HUES64 (cell line): ENCODE measurements around the gene SAMD8.

Source experiments
- H3K27ac ChIP-seq: 2 replicates; pipeline ENCODE4 v1.7.0; 2013; ENCODE audit warnings: low read depth, low read length, inconsistent platforms
- H3K27me3 ChIP-seq: 2 replicates; pipeline ENCODE4 v1.6.1; 2013; ENCODE audit warnings: mild to moderate bottlenecking, low read length; ENCODE audit not compliant: insufficient read depth
- H3K36me3 ChIP-seq: 2 replicates; pipeline ENCODE4 v1.6.1; 2013; ENCODE audit warnings: mild to moderate bottlenecking, low read length; ENCODE audit not compliant: insufficient read depth
- H3K4me1 ChIP-seq: 2 replicates; pipeline ENCODE4 v1.6.1; 2013; ENCODE audit warnings: mild to moderate bottlenecking, low read length, moderate library complexity; ENCODE audit not compliant: insufficient read depth
- H3K4me3 ChIP-seq: 2 replicates; pipeline ENCODE4 v1.5.1; 2013; ENCODE audit warnings: mild to moderate bottlenecking, low read length, moderate library complexity
- H3K9ac ChIP-seq: 2 replicates; pipeline ENCODE4 v1.6.1; 2013; ENCODE audit warnings: mild to moderate bottlenecking, low read depth, low read length
- H3K9me3 ChIP-seq: 2 replicates; pipeline ENCODE4 v1.6.1; 2013; ENCODE audit warnings: low read depth, low read length; ENCODE audit not compliant: insufficient read depth
- WGBS: fragments of 150-250, 120-280 bp; methylation state at CpG from one replicate; pipeline ENCODE4 v1.1.7; 2013; ENCODE audit warnings: missing lambda C conversion rate; 5-methylcytosine and 5-hydroxymethylcytosine counted together

SAMD8 gene

DNA sequence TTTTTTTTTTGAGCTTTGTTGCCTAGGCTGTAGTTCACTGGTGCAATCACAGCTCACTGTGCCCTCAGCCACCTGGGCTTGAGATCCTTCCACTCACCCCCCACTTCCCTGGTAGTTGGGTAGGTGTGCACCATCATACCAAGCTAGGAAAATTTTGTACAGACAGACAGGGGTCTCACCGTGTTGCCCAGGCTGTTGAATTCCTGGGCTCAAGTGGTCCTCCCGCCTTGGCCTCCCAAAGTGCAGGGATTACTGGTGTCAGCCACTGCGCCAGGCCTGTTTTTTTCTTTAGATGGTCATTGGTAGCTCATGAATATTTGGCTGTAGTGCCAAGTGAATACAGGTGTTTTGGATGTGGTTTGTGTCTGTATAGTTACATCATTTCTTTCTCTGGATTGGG lies 116.8 kb downstream of the SAMD8 start:
- 89% methylated on average over 3 of the region's 3 CpGs for WGBS
- peak overlapping the region; percentile 15; the same call in 1 of the 2 replicates for H3K27ac ChIP-seq
- no peak overlapping the region for H3K4me3 ChIP-seq
- H3K9ac ChIP-seq = no peak overlapping the region
- peaks cover 89% of the 10 kb centered on the region for H3K36me3 ChIP-seq
- no peaks in the 10 kb centered on the region for H3K9me3 ChIP-seq
- no peaks in the 10 kb centered on the region for H3K27me3 ChIP-seq
- peaks cover 42% of the 10 kb centered on the region for H3K4me1 ChIP-seq

DNA sequence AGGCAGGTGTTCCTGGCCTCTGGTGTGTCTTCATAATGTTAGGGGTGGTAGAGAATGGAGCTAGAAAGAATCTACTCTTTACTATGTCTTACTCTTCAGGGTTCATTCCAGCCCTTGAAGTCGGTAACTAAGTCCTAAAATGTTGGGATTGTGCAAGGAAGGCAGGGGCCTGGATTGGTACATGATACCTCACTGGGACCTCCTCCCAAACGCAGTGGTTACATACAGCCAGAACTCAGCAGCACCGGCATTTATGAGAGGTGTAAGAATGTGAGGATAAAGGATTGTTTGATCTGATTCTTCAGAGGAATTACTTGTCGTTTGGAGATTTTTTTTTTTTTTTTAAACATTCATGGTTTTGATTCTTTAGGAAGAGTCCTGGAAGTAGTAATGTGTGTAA lies 117.4 kb downstream of the SAMD8 start:
- Histone ChIP-seq H3K9me3 (no peaks in the 10 kb centered on the region), H3K27ac (no peak overlapping the region; the same call in 1 of the 2 replicates), H3K36me3 (peaks cover 84% of the 10 kb centered on the region), H3K4me3 (no peak overlapping the region), H3K9ac (no peak overlapping the region), H3K4me1 (peaks cover 38% of the 10 kb centered on the region), H3K27me3 (no peaks in the 10 kb centered on the region)
- 88% methylated on average over 4 of the region's 4 CpGs for WGBS

DNA sequence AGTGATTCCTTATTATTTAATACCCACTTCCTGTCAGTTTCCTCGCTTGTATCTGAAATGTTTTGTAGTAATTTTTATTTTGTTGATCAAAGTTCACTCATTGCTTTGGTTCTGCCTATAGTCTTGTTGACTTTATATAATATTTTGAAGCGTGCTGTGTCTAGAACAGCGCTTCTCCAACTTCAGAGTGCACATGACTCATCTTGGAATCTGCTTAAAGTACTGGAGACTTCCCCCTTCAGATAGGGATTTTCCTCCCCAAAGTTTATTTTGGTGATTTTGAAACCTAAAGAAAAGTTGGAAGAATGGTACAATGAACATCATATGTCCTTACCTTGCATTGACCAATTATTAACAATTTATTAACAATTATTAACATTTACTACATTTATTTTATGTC lies 118.5 kb downstream of the SAMD8 start:
- peaks cover 26% of the 10 kb centered on the region for H3K4me1 ChIP-seq
- WGBS = 98% methylated on average over 2 of the region's 3 CpGs
- H3K36me3 ChIP-seq = peaks cover 72% of the 10 kb centered on the region
- H3K27ac ChIP-seq = no peak overlapping the region
- no peak overlapping the region for H3K4me3 ChIP-seq
- no peaks in the 10 kb centered on the region for H3K27me3 ChIP-seq
- H3K9ac ChIP-seq = no peak overlapping the region
- no peaks in the 10 kb centered on the region for H3K9me3 ChIP-seq

DNA sequence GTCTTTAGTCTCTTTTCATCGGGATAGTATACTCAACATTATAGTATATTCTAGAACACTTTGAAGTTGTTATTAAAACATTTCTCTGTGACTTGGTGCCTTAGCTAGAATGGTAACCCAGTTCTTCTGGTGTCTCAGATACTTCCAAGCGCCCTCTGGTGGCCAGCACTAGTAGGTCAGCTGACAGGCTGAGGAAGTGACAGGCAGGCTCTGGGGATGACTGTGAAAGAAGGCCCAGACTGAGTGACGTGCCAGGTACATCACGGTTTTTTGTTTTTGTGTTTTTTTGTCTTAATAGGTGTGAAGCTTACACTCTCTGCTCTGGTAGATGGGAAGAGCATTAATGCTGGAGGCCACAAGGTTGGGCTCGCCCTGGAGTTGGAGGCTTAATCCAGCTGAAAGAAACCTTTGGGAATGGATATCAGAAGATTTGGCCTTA lies 119.2 kb downstream of the SAMD8 start:
- H3K9me3 ChIP-seq = no peaks in the 10 kb centered on the region
- H3K27ac ChIP-seq = no peak overlapping the region
- H3K36me3 ChIP-seq = peaks cover 66% of the 10 kb centered on the region
- WGBS = 37% methylated on average over 3 of the region's 5 CpGs
- no peaks in the 10 kb centered on the region for H3K27me3 ChIP-seq
- no peak overlapping the region for H3K4me3 ChIP-seq
- no peak overlapping the region for H3K9ac ChIP-seq
- peaks cover 20% of the 10 kb centered on the region for H3K4me1 ChIP-seq
